ENCODE results near the gene ADARB2.

ADARB2 gene

DNA sequence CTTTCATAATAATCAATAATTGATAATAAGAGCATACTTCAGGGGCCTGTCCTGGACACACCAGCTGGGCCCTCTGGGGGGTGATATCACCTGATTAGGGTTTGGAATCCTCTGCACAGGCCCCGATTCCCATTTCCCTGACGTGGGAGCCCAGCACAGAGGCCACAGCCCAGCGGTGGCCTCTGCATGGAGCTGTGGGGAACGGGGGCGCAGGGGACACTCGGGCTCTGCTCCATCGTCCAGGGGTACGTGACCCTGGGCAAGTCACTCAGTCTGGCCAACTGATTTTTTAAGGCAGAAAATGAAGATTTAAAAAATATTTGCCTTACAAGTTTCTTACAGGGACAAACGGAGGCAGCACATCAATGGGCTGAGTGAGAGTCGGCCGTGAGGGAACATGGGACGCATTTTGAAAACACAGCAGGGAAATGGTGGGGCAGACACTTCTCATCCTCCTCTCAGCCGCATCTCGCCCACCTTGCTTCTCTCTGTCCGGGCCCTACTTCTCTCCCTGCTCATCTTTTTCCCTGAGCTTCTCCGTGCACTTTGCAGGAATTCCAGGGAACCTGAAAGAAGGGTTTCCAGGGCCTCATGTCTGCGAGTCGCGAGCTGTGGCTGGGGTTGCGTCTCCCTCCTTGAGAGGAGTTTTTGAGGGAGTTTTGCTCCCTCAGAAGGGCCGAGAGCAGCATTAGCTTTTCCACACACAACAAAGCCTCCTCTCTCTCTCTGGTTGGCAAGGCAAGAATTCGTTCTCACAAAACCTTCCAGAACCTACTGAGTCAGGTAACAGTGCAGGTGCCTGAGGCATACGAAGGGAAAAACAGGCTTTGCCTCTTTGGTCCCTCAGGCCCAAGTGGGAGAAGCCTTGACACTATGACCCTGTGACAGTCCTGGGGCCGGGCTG lies 369.1 kb downstream of the ADARB2 start:
- H3K4me3 ChIP-seq (ENCODE audit: low read depth, low read length), result no peak overlapping the region
- no peak for DNase-seq (ENCODE audit: low read depth, low spot score)
- ChIA-PET POLR2A (no interaction called here), CTCF (no interaction called here)
- TF ChIP-seq, protein P1, sequence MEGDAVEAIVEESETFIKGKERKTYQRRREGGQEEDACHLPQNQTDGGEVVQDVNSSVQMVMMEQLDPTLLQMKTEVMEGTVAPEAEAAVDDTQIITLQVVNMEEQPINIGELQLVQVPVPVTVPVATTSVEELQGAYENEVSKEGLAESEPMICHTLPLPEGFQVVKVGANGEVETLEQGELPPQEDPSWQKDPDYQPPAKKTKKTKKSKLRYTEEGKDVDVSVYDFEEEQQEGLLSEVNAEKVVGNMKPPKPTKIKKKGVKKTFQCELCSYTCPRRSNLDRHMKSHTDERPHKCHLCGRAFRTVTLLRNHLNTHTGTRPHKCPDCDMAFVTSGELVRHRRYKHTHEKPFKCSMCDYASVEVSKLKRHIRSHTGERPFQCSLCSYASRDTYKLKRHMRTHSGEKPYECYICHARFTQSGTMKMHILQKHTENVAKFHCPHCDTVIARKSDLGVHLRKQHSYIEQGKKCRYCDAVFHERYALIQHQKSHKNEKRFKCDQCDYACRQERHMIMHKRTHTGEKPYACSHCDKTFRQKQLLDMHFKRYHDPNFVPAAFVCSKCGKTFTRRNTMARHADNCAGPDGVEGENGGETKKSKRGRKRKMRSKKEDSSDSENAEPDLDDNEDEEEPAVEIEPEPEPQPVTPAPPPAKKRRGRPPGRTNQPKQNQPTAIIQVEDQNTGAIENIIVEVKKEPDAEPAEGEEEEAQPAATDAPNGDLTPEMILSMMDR (IDR thresholded peaks at IDR 0.05; ENCODE audit: insufficient read depth, low read length, missing control alignments), result no peak

DNA sequence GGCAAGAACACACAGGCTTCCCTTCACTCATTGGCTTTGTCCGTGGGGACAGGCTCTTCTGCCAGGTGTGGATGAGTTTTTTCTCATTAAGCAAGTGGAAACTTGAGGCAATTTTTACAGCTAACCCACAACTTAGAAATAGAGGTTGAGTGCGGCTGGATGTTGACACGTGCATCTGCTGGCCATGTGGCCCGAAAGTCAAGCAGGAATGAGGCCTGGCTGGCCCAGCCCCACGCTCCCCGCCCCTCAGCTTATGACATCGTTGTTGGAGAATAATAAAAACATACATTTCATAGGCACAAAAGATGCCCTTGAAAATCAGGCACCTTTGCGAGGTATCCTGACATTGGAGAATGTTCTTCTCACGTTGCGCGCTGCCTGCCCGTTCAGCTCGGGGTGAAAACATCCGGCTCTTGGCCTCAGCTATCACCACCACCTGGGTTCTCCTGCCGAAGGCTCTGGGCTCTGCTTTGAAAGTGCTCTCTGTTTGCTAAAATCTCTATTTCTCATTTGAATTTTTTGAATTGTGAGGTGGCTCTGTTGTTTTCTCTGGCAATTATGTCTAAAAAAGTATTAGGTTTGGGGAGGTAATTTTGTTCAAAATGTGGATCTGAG lies 370.4 kb downstream of the ADARB2 start:
- TF ChIP-seq, protein P1 (IDR thresholded peaks at IDR 0.05; ENCODE audit: insufficient read depth, low read length, missing control alignments), result no peak
- DNase-seq (ENCODE audit: low read depth, low spot score), result no peak
- POLR2A ChIA-PET, result no interaction called here
- CTCF ChIA-PET, result no interaction called here
- H3K4me3 ChIP-seq (ENCODE audit: low read depth, low read length), result no peak overlapping the region

DNA sequence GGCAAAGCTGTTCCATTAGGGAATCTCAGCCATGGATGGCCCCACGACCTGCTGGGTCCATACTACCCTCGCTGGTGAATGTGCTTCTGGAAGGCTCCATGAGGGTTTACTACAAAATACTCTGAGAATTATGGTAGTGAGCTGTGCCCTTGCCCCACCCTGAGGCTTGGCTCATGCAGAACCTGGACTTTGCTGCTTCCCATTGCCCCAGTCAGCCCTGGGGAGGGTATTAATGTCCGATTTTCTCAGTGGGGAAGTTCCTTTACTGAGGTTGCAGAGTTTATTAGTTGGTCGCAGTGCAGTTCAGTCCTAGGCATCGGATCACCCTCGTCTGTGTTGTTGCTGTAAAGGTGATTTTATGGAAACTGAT lies 371.0 kb downstream of the ADARB2 start:
- TF ChIP-seq, protein P1 (IDR thresholded peaks at IDR 0.05; ENCODE audit: insufficient read depth, low read length, missing control alignments), result no peak
- CTCF ChIA-PET, result no interaction called here
- POLR2A ChIA-PET, result no interaction called here
- no peak overlapping the region for H3K4me3 ChIP-seq (ENCODE audit: low read depth, low read length)
- DNase-seq (ENCODE audit: low read depth, low spot score), result no peak

DNA sequence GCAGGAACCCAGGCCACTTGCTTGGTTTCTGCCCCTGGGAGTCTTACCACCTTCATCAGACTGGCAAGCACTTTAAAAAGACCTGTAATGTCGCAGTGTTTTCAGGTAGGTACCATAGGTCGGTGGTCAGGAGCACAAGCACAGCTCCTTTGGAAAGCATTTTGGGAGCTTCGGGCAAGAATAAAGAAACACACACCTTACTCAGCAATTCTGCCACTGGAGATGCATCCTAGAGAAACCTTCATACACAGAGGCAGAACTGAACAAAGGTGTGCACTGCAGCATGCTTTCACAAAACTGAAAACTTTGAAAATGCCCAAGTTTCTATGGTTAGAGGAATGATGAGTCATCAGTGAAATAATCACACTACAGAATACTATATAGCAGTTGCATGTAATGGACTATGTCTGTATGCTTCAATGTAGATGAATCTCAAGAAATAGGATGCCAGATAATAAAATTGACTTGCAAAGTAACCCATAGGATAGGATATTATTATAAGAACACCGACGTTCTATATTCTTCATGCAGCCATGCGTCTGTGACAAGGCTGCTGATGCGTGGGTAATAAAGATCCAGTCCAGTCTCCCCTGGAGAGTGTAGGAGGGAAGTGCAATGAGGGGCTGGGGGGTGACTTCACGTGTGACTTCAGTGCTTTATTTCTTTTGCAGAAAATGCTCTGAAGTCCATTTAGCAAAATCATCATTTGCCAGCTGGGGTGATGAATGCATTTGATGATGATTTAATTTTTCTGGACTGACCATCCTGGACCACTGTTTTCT lies 371.6 kb downstream of the ADARB2 start:
- TF ChIP-seq, protein P1 (IDR thresholded peaks at IDR 0.05; ENCODE audit: insufficient read depth, low read length, missing control alignments), result no peak
- DNase-seq (ENCODE audit: low read depth, low spot score), result no peak
- ChIA-PET POLR2A (no interaction called here), CTCF (no interaction called here)
- no peak overlapping the region for H3K4me3 ChIP-seq (ENCODE audit: low read depth, low read length)

DNA sequence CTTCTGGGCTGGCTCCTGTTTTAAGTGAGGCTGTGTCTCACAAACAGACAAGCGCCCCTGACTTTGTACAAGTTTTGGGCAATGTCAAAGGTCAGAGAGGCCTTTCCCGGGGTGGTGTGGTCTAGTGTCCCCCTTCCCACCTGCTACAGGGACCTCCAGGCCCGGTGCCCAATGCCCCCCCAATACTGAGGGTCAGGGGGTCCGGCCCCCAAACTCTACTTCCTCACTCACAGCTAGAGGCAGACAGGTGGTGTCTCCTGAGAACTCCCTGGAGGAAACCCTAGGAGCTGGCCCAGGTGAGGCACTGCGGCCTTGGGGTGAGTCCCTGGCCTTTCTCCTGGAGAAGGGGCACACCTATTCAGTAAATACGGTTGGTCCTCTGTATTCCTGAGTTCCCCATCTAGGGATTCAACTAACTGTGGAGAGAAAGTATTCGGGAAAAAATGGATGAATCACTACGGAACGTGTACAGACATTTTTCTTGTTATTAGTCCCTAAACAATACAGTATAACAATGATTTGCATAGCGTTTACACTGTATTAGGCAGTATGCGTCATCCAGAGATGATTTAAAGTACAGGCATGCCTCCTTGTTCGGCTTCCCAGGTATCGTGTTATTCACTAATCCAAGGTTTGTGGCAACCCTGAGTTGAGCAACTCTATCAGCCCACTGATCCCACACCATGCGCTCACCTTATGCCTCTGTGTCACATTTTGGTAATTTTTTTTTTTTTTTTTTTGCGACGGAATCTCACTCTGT lies 373.0 kb downstream of the ADARB2 start:
- DNase-seq (ENCODE audit: low read depth, low spot score), result no peak
- ChIA-PET CTCF (no interaction called here), POLR2A (no interaction called here)
- H3K4me3 ChIP-seq (ENCODE audit: low read depth, low read length), result no peak overlapping the region
- TF ChIP-seq, protein P1 (IDR thresholded peaks at IDR 0.05; ENCODE audit: insufficient read depth, low read length, missing control alignments), result no peak

Measured in AG04449 (cell line).